NCI-H1694 treated with DMSO at 0.1 percent for 48 hours (cell line): Measurements from ENCODE around the gene ZMYND8.
"Not testable (repeated sequence)": the region's sequence is repeated elsewhere in the genome, so short reads cannot be mapped to it uniquely, and the experiment has no call there.

Experiments
- DNase-seq: peaks from one replicate; lab custom pipeline; 2025; lab: John Stamatoyannopoulos, UW

Gene ZMYND8

DNA sequence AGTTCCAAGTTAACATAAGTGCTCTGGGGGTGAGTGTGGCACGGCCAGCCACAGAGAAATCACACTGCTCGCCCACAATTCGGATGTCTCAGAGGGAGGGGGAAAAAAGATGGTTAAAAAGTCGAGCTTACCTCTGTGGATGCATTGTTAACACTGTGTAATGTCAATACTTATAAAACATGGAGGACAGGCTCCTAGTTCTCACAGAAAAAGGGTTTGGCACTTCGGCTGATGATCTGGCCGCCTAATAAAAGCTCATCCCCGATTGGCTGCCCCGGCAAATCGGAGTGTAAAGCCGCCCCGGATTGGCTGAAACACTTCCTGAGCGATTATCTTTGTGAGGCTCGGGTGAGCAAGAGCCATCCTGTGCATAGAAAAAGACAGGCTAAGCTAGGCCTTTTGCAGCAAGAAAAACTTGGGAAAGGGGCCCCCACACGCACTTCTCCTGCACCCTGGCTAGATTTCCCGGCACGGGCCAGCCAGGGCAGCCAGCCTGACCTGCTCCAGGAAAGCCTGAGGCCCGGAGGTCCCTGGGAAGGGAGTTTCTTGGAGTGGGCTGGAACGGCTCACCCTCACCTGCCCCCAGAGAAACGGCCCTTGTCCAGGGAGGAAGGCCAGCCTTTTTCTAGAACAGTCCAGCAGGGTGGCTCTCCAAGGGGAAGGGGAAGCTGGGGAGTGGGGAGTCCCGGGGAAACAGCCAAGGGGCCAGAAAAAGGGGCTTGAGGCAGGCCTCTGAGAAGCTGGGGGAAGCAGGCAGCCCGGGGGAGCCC lies at the start of gene ZMYND8:
Gene ZMYND8, minus strand, starts transcription at position 174 of the 770 bp plus-strand sequence. Its CDS starts 29 bp downstream, at position 145.
- peak; percentile 87 for DNase-seq

GRCh38 chr20:47405775-47406325 lies 49.4 kb upstream of the ZMYND8 start:
- no peak for DNase-seq

- no peak for DNase-seq
Measured at GRCh38 chr20:47400685-47401084, 44.2 kb upstream of the ZMYND8 start.

GRCh38 chr20:47397652-47398301 lies 41.3 kb upstream of the ZMYND8 start:
- DNase-seq: no peak

GRCh38 chr20:47396762-47397476 lies 40.4 kb upstream of the ZMYND8 start:
- DNase-seq: no peak

- not testable (repeated sequence) for DNase-seq
Measured at GRCh38 chr20:47393796-47394514, 37.5 kb upstream of the ZMYND8 start.

- DNase-seq: no peak
Measured at GRCh38 chr20:47392721-47393073, 36.2 kb upstream of the ZMYND8 start.

GRCh38 chr20:47392015-47392720 lies 35.7 kb upstream of the ZMYND8 start:
- DNase-seq: no peak

- DNase-seq: no peak
Measured at GRCh38 chr20:47391276-47392010, 34.9 kb upstream of the ZMYND8 start.

DNA sequence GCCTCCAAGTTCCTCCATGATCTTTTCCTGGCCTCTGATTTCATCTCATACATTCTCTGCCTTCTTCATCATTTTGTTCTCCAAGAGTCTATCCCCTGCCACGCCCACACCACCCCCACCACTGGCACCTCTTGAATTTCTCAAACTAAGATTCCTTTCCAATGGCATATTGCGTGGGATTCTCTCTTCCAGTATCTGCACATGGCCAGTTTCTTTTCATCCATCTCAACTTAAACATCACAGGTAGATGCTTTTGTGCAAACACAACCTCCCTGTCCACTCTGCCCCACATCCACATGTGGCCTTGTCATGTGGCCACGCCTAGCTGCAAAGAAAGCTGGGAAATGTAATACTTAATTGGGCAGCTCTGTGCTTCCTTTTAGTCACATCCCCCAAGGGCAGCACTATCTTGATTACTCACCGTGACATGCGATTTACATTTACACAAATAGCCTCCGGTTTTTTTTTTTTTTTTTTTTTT lies 33.4 kb upstream of the ZMYND8 start:
- no peak for DNase-seq

DNA sequence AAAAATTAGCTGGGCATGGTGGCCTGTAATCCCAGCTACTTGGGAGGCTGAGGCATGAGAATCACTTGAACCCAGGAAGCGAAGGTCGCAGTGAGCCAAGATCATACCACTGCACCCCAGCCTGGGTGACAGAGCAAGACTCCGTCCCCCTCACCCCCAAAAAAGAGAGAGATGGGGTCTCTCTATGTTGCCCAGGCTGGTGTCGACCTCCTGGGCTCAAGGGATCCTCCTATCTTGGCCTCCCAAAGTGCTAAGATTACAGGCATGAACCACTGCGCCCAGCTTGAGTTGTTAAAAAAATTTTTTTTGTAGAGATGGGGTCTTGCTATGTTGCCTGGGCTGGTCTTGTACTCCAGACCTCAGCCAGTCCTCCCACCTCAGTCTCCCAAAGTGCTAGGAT lies 29.5 kb upstream of the ZMYND8 start:
- not testable (repeated sequence) for DNase-seq

- no peak for DNase-seq
Measured at GRCh38 chr20:47382746-47383415, 26.4 kb upstream of the ZMYND8 start.

DNA sequence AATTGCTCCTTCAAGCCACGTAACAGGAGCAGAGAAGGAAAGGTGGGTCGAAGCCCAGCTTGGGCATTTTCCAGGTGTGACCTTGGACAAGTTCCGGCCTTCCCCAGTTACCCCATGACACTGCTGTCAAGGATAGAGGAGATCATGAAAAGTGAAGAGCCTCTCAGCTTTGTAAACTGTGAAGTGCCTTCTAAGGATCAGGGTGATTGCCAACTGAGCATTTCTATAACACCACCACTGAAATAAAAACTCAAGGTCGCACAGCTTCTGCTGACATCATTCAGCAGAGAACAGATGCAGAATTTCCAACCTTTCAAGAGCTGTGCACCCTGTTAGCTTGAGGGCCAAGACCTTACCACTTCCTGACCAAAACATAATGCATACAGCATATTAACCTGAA lies 24.0 kb upstream of the ZMYND8 start:
- no peak for DNase-seq

DNA sequence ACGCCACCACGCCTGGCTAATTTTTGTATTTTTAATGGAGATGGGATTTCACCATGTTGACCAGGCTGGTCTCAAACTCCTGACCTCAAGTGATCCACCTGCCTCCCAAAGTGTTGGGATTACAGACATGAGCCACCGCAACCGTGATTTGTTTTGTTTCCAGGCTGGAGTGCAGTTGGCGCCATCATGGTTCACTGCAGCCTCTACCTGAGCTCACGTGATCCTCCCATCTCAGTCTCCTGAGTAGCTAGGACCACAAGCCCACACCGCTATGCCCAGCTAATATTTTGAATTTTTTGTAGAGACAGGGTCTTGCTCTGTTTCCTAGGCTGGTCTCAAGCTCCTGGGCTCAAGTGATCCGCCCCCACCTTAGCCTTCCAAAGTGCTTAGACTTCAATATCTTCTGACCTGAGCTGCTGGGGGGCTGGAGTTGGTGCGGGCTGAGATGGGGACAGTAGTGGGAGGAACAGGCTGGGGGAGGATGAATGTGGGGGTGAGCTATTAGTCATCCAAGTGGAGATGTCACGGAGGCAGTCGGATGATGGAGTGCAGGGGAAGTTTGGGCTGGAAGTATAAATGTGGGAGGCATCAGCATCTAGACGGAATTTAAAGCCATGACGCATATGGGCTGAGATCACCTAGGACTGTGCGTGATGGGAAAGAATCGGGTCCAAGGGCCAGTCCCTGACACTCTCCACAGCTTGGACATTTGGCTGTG lies 23.1 kb upstream of the ZMYND8 start:
- no peak for DNase-seq

DNA sequence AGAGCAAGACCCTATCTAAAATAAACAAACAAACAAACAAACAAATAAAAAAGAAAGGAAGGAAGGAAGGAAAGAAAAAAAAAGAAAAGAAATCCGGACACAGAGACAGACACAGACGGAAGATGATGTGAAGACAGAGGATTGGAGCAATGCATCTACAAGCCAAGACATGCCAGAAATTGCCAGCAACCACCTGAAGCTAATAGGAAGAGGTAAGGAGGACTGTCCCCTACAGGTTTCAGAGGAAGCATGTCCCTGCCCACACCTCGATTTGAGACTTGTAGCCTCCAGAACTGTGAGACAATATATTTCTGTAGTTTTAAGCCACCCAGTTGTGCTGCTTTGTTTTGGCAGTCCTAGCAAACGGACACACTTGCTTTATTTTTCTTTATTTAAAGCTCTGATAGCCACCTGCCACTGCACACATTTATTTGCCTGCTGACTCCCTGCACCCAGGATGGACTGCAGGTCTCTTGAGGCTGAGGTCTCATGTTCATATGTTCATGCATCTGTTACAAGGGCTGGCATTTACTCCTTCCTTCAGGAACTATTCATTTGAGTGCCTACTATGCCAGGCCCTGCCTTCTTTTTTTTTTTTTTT lies 20.7 kb upstream of the ZMYND8 start:
- DNase-seq: no peak

- DNase-seq: not testable (repeated sequence)
Measured at GRCh38 chr20:47376096-47376643, 19.7 kb upstream of the ZMYND8 start.

GRCh38 chr20:47374121-47374520 lies 17.6 kb upstream of the ZMYND8 start:
- DNase-seq: not testable (repeated sequence)

- no peak for DNase-seq
Measured at GRCh38 chr20:47373206-47373733, 16.8 kb upstream of the ZMYND8 start.
